WTC11 (cell line): ENCODE results near the gene DNAJC5G.

Source experiments
- CREB1 ChIP-seq: sonication (generic); formaldehyde crosslinking; IDR thresholded peaks from 2 replicates; pipeline ENCODE4 v1.8.0; 2023; ENCODE audit warnings: mild to moderate bottlenecking, missing genetic modification reagents
- CTCF ChIP-seq: fragments of 200-600 bp; IDR thresholded peaks from 2 replicates; pipeline ENCODE4 v1.8.0; 2022; ENCODE audit warnings: antibody characterized with exemption
- ETV6 ChIP-seq: sonication (generic); formaldehyde crosslinking; IDR thresholded peaks from 2 replicates; pipeline ENCODE4 v1.8.1; 2022; ENCODE audit warnings: mild to moderate bottlenecking, missing genetic modification reagents
- MAX ChIP-seq: sonication (generic); formaldehyde crosslinking; IDR thresholded peaks from 2 replicates; pipeline ENCODE4 v1.8.0; 2022; ENCODE audit warnings: mild to moderate bottlenecking, missing genetic modification reagents
- MLX ChIP-seq: sonication (generic); formaldehyde crosslinking; IDR thresholded peaks from 2 replicates; pipeline ENCODE4 v1.8.1; 2023; ENCODE audit warnings: mild to moderate bottlenecking, missing genetic modification reagents, moderate library complexity
- NR3C1 ChIP-seq: sonication (generic); formaldehyde crosslinking; conservative IDR thresholded peaks from 2 replicates; pipeline ENCODE4 v1.8.1; 2023; ENCODE audit warnings: low read depth, mild to moderate bottlenecking, missing genetic modification reagents
- OVOL2 ChIP-seq: fragments of 250-450 bp; sonication (Bioruptor Pico); IDR thresholded peaks from 2 replicates; pipeline ENCODE4 v1.9.0; 2021; ENCODE audit warnings: mild to moderate bottlenecking, borderline replicate concordance
- SP1 ChIP-seq: sonication (generic); formaldehyde crosslinking; conservative IDR thresholded peaks from 2 replicates; pipeline ENCODE4 v1.8.1; 2022; ENCODE audit warnings: missing genetic modification reagents
- TEAD1 ChIP-seq: sonication (generic); formaldehyde crosslinking; IDR thresholded peaks from 2 replicates; pipeline ENCODE4 v1.8.0; 2022; ENCODE audit warnings: mild to moderate bottlenecking, missing genetic modification reagents
- USF2 ChIP-seq: sonication (generic); formaldehyde crosslinking; IDR thresholded peaks from 2 replicates; pipeline ENCODE4 v1.8.1; 2023; ENCODE audit warnings: mild to moderate bottlenecking, missing genetic modification reagents, moderate library complexity
- ZBTB21 ChIP-seq: sonication (generic); formaldehyde crosslinking; IDR thresholded peaks from 2 replicates; pipeline ENCODE4 v1.8.1; 2023; ENCODE audit warnings: mild to moderate bottlenecking, missing genetic modification reagents, borderline replicate concordance
- ZNF121 ChIP-seq: sonication (generic); formaldehyde crosslinking; IDR thresholded peaks from 2 replicates; pipeline ENCODE4 v1.8.0; 2023; ENCODE audit warnings: missing genetic modification reagents
- ZNF232 ChIP-seq: sonication (generic); formaldehyde crosslinking; IDR thresholded peaks from 2 replicates; pipeline ENCODE4 v1.8.0; 2022; ENCODE audit warnings: mild to moderate bottlenecking, missing genetic modification reagents
- ZSCAN18 ChIP-seq: fragments of 250-450 bp; sonication (Bioruptor Pico); IDR thresholded peaks from 2 replicates; pipeline ENCODE4 v2.1.2; 2022; ENCODE audit warnings: mild to moderate bottlenecking, moderate library complexity

- peak; percentile 46; the same call in 1 of the 2 replicates for TF ChIP-seq CTCF
- peak; percentile 94 for TF ChIP-seq TEAD1
- TF ChIP-seq ZNF232 (CRISPR knock-in tag): peak; percentile 83
- peak; percentile 98 for TF ChIP-seq MAX (CRISPR knock-in tag)
- TF ChIP-seq ZNF121 (CRISPR knock-in tag): peak; percentile 23; the same call in 1 of the 2 replicates
- no peak for TF ChIP-seq ZSCAN18 (CRISPR knock-in tag)
- TF ChIP-seq ZBTB21 (CRISPR knock-in tag): 0 out of 2 replicates have a peak, but pooled peaks have one; percentile 27
- peak; percentile 93 for TF ChIP-seq ETV6
- peak; percentile 93 for TF ChIP-seq CREB1 (CRISPR knock-in tag)
- no peak for TF ChIP-seq MLX (CRISPR knock-in tag)
- TF ChIP-seq USF2 (CRISPR knock-in tag): peak; percentile 90
- TF ChIP-seq NR3C1: no peak
- TF ChIP-seq OVOL2 (CRISPR knock-in tag): no peak
- TF ChIP-seq SP1 (CRISPR knock-in tag): no peak
Observed at GRCh38 chr2:27264753-27265535, 10.3 kb upstream of the DNAJC5G start.
